GM12801 (cell line): ENCODE results near the gene CTAG1A.
"Not testable (repeated sequence)": the region's sequence is repeated elsewhere in the genome, so short reads cannot be mapped to it uniquely, and the experiment has no call there.

ENCODE experiments used
- CTCF ChIP-seq: IDR thresholded peaks from one replicate; pipeline ENCODE4 v1.5.1; 2011; ENCODE audit warnings: control low read depth; ENCODE audit not compliant: insufficient read length; ENCODE audit errors: extremely low read depth

CTAG1A gene

GRCh38 chrX:154584585-154585183 lies at the start of gene CTAG1A:
CTAG1A (plus strand) TSS chrX:154585133; CDS start chrX:154585207, 74 bp downstream.
- TF ChIP-seq CTCF = not testable (repeated sequence)

- TF ChIP-seq CTCF = no peak
These were observed 49.0 kb upstream of the CTAG1A start for GRCh38 chrX:154535892-154536291.

GRCh38 chrX:154539077-154539476 lies 45.9 kb upstream of the CTAG1A start:
- TF ChIP-seq CTCF = no peak

- no peak for TF ChIP-seq CTCF
These were observed 43.9 kb upstream of the CTAG1A start for GRCh38 chrX:154540897-154541535.

- no peak for TF ChIP-seq CTCF
These were observed 43.4 kb upstream of the CTAG1A start for GRCh38 chrX:154541589-154541895.

- TF ChIP-seq CTCF = no peak
These were observed 42.8 kb upstream of the CTAG1A start for GRCh38 chrX:154541896-154542722.

- TF ChIP-seq CTCF = no peak
These were observed 42.1 kb upstream of the CTAG1A start for GRCh38 chrX:154542723-154543424.
